ENCODE results near the gene CLNK. TPM values are rescaled to one million over a fixed set of nuclear protein-coding genes. Genes with fewer than 3 reads are reported as not detected.
A peak's percentile ranks its signal among the peaks of the same experiment; 100 is the strongest.

CLNK gene
- total RNA-seq, 1 experiment from 2014 or later: not detected

DNA sequence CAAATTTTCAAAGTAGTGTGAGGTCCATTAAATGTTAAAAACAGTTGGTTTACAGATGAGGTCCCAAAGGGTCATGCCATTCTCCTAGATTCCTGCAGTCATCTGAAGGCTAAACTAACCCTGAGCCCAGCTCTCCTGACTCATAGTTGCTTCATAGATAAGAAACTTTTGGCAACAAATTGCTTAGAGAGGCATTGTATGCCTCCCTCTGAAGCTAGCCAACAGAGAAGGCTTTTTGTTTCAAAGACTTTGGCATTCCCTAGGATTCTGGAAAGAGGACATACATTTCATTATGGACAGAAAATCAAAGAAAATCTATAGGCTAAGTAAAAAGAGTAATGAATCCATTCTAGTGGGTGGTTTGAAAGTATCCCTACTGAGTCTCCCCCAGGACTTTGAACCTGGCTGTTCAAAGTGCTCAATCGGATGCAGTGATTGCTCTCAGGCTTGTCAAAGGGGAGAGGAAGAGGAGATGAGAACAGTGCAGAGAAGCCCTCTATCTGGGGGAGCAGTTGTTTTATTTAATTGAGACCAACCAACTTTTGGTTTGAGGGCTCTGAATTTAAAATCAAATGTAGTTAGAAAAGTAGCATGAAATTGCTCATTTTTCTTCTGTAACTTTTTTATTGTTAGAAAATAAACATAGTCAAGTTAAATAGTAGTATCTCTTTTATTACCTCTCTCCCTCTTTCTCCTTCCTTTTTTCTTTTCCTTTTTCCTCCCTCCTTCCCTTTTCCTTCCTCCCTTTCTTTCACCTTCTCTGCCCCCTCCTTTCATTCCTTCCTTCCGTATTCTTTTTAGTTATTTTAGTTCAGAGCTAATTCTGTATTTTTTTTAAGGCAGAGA, 155.1 kb downstream of the CLNK start:
- no peaks in the 10 kb centered on the region for H3K36me3 ChIP-seq (replicated peaks; ENCODE audit: control insufficient read depth, insufficient read depth, low read length)
- H3K4me3 ChIP-seq (ENCODE audit: insufficient read depth, low read depth, low read length): no peak overlapping the region
- no peaks in the 10 kb centered on the region for H3K27me3 ChIP-seq (ENCODE audit: control insufficient read depth, insufficient read depth, low read length)
- no peak for DNase-seq

DNA sequence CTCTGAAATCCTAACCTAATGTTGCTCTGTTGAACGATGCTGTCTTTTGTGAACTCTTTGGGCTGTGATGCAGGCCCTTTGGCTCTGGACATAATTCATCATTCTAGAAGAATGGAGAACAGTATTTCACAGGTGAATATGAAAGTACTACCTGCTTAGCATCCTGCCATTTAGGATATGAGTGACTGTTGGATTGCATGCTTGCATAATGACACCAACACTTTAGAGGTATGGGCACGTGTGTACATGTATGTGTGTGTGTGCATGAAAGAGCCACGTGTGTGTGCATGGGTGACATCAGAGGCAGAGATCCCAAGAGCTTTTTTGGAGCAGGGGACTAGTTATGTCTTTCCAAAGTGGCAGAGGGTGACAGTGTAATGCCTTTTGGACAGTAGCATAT, 157.1 kb downstream of the CLNK start:
- DNase-seq: no peak
- H3K27me3 ChIP-seq (ENCODE audit: control insufficient read depth, insufficient read depth, low read length): no peaks in the 10 kb centered on the region
- no peaks in the 10 kb centered on the region for H3K36me3 ChIP-seq (replicated peaks; ENCODE audit: control insufficient read depth, insufficient read depth, low read length)
- H3K4me3 ChIP-seq (ENCODE audit: insufficient read depth, low read depth, low read length): no peak overlapping the region

DNA sequence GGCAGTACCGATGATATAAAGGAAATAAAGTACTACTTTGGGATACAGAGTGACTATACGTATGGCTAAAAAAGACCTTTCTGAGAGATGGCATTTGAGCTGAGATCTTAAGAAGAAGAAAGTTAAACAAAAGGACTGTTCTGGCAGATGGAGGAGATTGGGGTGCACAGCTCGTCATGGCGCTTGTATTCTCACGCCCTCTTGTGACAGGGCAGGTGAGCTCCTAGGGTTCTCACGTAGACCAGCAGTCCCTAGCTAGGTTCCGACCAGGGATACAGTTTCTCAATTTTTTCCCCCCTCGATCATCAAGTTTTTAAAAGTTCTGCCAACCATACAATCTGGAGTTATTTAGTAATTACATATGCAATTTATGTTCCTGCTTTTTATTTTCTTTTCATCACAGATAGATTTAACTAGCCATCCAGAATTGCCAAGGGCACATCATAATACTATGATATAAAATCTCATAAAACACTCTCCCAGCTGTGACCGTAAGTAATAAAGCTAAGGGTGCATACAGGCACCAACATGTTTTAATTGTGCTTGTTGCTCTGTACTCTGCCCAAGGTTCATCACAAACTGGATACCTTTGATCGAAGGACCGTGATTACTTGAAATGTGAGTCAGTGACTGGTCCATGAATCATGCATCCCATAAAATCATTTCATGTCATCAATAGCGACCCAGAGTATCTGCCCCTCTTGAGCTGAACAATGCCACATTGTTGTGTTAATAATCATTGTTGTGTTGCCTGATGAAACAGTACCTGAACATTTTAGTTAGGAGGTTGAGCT, 157.9 kb downstream of the CLNK start:
- Histone ChIP-seq H3K36me3 (replicated peaks; ENCODE audit: control insufficient read depth, insufficient read depth, low read length) (no peaks in the 10 kb centered on the region), H3K27me3 (ENCODE audit: control insufficient read depth, insufficient read depth, low read length) (no peaks in the 10 kb centered on the region), H3K4me3 (ENCODE audit: insufficient read depth, low read depth, low read length) (no peak overlapping the region)
- DNase-seq: peak; percentile 58

DNA sequence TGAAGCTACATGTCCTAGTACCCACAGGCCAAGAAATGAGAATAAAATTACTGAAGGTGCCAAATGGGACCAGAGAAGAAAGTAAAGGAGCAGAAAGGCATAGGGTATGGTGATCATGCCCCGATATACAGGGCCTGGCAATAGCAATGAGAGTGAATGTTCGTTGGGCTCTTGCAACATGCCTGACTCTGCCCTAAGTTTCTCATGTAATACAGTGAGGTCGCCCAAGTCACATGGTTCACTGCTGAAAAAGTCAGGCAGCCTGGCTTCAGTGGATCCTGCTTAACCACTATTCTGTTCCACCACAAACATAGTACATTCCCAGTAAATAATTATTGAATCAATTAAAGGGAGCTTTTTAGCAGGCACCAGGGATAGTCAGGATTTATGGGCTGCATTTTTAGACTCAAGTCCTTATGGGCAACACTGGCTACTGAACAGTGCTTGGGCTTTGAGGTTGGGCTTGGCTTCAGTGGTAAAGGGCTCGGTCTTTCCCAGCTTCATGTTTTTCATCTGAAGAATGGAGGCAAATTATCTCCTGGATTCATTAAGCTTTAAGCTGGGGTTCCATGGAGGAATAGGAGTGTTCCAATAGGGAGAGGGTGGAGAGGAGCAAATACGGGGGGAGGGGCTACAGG, 160.3 kb downstream of the CLNK start:
- no peaks in the 10 kb centered on the region for H3K36me3 ChIP-seq (replicated peaks; ENCODE audit: control insufficient read depth, insufficient read depth, low read length)
- H3K27me3 ChIP-seq (ENCODE audit: control insufficient read depth, insufficient read depth, low read length): no peaks in the 10 kb centered on the region
- no peak overlapping the region for H3K4me3 ChIP-seq (ENCODE audit: insufficient read depth, low read depth, low read length)
- DNase-seq: no peak

DNA sequence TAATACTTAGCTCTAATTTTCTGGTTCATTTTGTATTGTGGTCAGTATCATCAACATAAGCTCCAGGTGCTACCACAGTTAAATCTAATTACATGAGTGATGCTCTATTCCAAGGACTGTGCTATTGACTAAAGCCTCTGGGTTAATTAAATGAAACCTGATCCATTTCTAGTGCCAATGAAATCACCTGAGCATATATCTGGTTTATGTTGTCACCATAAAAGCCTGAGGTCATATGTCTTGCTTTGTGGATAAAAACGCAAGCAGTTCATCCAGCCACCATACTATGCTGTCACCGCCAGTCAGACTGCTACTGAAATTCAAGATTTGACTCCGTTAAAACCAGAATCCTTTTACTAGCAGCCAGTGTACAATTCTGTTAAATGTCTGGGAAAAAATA, 163.1 kb downstream of the CLNK start:
- H3K36me3 ChIP-seq (replicated peaks; ENCODE audit: control insufficient read depth, insufficient read depth, low read length): no peaks in the 10 kb centered on the region
- H3K4me3 ChIP-seq (ENCODE audit: insufficient read depth, low read depth, low read length): no peak overlapping the region
- no peaks in the 10 kb centered on the region for H3K27me3 ChIP-seq (ENCODE audit: control insufficient read depth, insufficient read depth, low read length)
- DNase-seq: no peak

DNA sequence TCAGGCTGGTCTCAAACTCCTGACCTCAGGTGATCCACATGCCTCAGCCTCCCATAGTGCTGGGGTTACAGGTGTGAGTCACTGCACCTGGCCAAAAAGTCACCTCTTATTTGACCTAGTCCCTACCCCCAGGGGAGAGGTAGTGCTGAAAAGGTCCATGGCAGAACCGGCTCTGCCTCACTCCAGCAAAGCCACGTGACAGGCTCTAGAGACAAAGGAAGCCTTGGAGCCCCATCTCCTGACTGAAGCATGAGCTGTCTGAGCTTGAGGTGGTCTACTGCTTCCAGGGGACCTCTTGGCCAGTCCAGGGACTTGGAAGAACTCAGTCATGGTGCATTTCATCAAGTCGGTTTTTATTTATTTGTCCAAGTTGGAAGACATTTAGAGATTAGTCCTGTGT, 174.8 kb downstream of the CLNK start:
- no peaks in the 10 kb centered on the region for H3K36me3 ChIP-seq (replicated peaks; ENCODE audit: control insufficient read depth, insufficient read depth, low read length)
- no peaks in the 10 kb centered on the region for H3K27me3 ChIP-seq (ENCODE audit: control insufficient read depth, insufficient read depth, low read length)
- DNase-seq: no peak
- no peak overlapping the region for H3K4me3 ChIP-seq (ENCODE audit: insufficient read depth, low read depth, low read length)

DNA sequence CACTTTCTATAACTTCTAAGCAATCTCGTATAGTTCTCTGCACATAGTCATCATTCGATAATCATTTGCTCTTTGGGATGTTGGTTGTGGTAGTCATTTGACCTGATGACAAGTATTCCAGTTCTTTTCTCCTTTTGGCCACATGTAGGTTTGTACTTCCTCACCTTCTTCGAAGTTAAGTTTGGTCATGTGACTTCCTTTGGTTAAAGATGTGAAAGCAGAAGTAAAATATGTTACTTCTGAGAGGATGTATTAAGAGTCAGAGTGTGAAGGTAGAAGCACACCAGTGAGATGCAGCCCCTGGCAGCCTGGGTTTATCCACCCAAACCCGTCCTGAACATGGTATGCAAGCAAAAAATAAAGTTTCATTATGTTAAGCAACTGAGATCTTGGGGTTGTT, 178.5 kb downstream of the CLNK start:
- Histone ChIP-seq H3K4me3 (ENCODE audit: insufficient read depth, low read depth, low read length) (no peak overlapping the region), H3K27me3 (ENCODE audit: control insufficient read depth, insufficient read depth, low read length) (no peaks in the 10 kb centered on the region), H3K36me3 (replicated peaks; ENCODE audit: control insufficient read depth, insufficient read depth, low read length) (no peaks in the 10 kb centered on the region)
- no peak for DNase-seq

DNA sequence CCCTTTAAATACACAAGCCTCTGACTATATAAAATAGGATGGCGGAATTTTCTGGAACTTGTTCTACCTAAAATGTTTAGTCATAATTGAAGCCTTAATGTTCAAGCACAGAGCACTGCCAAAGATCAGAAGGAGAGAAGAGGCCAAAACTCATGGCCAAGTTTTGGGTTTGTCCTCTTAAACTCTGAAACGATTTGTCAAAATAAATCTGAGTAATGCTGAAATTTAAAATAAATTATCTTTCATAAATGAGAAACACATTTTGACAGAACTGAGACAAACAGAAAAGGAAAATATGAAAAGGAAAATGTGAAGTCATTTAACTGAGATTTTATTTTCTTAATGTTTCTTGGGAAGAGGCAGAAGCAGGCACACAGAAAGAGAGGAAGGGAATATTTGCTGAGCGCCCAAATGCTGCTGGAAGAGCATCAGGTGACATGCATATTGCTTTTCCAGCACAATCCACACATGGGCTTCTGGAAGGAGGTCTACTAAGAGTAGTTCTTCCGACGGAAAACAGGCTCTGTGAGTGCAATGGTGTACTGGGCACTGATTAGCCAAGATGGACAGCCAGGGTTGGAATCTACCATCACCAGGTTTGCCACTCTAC, 179.9 kb downstream of the CLNK start:
- H3K36me3 ChIP-seq (replicated peaks; ENCODE audit: control insufficient read depth, insufficient read depth, low read length): no peaks in the 10 kb centered on the region
- H3K4me3 ChIP-seq (ENCODE audit: insufficient read depth, low read depth, low read length): no peak overlapping the region
- no peak for DNase-seq
- no peaks in the 10 kb centered on the region; the same call in 1 of the 2 replicates for H3K27me3 ChIP-seq (ENCODE audit: control insufficient read depth, insufficient read depth, low read length)

DNA sequence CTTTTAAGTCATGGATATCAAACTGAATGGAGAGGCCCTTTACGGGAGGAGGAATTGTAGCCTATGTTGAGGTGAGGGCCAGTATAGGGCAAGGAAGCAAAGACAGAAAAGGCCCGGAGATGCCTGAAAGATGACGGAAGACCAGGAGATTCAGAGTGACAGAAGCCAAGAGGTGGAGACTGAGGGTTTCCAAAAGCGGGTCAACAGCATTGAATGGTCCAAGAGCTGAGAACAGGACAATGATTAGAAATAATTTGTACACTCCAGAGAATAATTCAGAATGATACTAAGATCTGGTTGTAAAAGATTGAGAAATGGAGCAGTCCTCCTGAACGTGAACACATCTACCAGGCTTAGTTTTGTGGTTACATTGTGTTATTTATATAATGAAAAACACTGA, 181.9 kb downstream of the CLNK start:
- H3K27me3 ChIP-seq (ENCODE audit: control insufficient read depth, insufficient read depth, low read length): no peaks in the 10 kb centered on the region; the same call in 1 of the 2 replicates
- H3K4me3 ChIP-seq (ENCODE audit: insufficient read depth, low read depth, low read length): no peak overlapping the region
- no peak for DNase-seq

DNA sequence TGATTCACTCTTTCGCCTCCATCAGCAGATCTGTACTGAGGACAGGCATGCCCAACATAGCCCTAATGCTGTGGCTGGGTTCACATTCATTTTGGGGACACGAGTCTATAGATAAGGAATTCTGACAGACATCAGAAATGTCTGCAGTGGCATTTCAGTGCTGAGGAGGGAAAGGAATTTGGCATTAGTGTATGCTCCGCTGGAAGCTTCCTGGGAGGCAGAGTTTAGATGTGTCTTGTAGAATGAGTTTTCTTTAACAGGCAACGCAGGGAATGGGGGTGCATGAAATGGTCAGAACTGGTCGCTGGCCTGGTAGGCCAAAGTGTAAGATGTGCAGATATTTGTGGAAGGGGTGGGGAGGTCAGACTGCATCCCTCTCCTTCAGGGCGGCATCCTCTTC, 183.8 kb downstream of the CLNK start:
- H3K4me3 ChIP-seq (ENCODE audit: insufficient read depth, low read depth, low read length): no peak overlapping the region
- H3K36me3 ChIP-seq (replicated peaks; ENCODE audit: control insufficient read depth, insufficient read depth, low read length): no peaks in the 10 kb centered on the region
- peak; percentile 24 for DNase-seq
- H3K27me3 ChIP-seq (ENCODE audit: control insufficient read depth, insufficient read depth, low read length): no peaks in the 10 kb centered on the region; the same call in 1 of the 2 replicates

More for the DNA sequence above, 181.9 kb downstream of the CLNK start:
- H3K36me3 ChIP-seq (replicated peaks; ENCODE audit: control insufficient read depth, insufficient read depth, low read length): no peaks in the 10 kb centered on the region

DNA sequence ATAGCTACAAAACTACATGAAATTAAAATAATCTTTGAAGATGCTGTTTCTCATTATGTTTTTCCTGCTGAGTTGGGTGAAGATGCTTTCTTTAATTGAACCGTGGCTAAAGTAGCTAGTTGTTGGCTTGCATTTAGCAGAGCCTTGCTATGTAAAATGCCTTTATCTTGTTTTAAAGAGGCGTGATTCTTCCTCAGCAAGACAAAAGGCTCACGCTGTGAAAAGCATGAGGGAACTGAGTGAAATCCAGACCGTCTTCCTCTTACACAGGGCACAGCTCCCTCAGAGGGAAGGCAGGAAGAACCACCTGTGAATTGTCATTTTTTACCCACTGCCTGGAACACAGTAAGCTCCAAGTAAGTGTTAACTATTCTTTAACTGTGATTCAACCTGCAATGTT, 188.4 kb downstream of the CLNK start:
- peaks cover 10% of the 10 kb centered on the region for H3K27me3 ChIP-seq (ENCODE audit: control insufficient read depth, insufficient read depth, low read length)
- peak; percentile 70 for DNase-seq
- no peak overlapping the region for H3K4me3 ChIP-seq (ENCODE audit: insufficient read depth, low read depth, low read length)
- no peaks in the 10 kb centered on the region for H3K36me3 ChIP-seq (replicated peaks; ENCODE audit: control insufficient read depth, insufficient read depth, low read length)

DNA sequence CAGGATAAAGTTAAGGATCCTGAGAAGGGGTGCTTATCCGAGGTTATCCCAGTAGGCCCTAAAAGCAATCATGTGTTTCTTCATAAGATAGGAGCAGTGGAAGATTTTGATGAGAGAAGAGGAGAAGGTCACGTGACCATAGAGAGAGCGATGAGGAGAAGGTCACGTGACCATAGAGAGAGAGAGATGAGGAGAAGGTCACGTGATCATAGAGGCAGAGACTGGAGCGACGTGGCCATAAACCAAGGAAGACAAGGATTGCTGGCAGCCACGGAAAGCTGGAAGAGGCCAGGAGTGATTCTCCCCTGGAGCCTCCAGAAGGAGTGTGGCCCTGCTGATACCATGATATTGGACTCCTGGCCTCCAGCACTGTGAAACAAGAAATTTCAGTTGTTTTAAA, 188.9 kb downstream of the CLNK start:
- no peak for DNase-seq
- no peaks in the 10 kb centered on the region for H3K36me3 ChIP-seq (replicated peaks; ENCODE audit: control insufficient read depth, insufficient read depth, low read length)
- no peak overlapping the region for H3K4me3 ChIP-seq (ENCODE audit: insufficient read depth, low read depth, low read length)
- peaks cover 10% of the 10 kb centered on the region for H3K27me3 ChIP-seq (ENCODE audit: control insufficient read depth, insufficient read depth, low read length)

DNA sequence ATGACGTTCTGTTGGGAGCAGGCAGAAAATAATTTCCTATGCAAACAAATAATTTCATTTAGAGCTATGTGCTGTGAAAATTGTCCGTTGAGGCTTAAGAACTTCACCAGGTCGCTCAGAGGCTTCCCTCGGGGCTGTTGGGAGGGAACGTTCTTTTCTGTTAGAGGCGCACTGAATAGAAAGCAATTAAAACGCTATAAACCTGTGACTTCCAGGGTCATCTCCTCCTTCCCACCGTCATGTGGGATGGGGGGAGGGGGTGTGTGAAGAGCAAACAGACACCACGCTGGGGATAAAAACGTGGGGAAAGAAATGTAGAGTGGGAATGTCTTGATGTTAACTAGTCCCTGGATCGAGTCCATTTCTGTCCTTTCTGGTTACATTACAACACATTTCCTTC, 192.1 kb downstream of the CLNK start:
- peaks cover 10% of the 10 kb centered on the region for H3K27me3 ChIP-seq (ENCODE audit: control insufficient read depth, insufficient read depth, low read length)
- H3K36me3 ChIP-seq (replicated peaks; ENCODE audit: control insufficient read depth, insufficient read depth, low read length): no peaks in the 10 kb centered on the region
- no peak overlapping the region for H3K4me3 ChIP-seq (ENCODE audit: insufficient read depth, low read depth, low read length)
- no peak for DNase-seq

DNA sequence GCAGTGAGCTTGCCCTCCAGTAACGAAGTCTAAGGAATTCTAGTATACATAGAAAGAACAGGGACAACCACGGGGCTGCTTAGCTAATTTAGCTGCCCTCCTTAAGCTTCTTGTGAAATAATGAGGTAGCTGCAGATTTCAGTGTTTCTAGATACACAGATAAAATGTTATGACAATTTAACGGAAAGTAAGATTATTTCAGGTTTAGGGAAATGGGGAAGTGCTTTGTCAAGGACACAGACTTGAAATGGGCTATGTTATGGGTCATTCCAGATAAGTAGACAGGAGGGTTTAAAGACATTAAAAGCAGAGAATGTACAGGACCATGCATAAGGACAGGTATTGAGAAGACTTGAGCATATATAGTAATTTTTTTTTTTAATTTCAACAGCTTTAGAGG, 193.2 kb downstream of the CLNK start:
- no peak overlapping the region for H3K4me3 ChIP-seq (ENCODE audit: insufficient read depth, low read depth, low read length)
- peaks cover 10% of the 10 kb centered on the region for H3K27me3 ChIP-seq (ENCODE audit: control insufficient read depth, insufficient read depth, low read length)
- no peak for DNase-seq
- H3K36me3 ChIP-seq (replicated peaks; ENCODE audit: control insufficient read depth, insufficient read depth, low read length): no peaks in the 10 kb centered on the region
